ENCODE results near the gene ZNF614.
A peak's percentile ranks its signal among the peaks of the same experiment; 100 is the strongest.
"Not testable (repeated sequence)": the region's sequence is repeated elsewhere in the genome, so short reads cannot be mapped to it uniquely, and the experiment has no call there.

ZNF614 gene

DNA sequence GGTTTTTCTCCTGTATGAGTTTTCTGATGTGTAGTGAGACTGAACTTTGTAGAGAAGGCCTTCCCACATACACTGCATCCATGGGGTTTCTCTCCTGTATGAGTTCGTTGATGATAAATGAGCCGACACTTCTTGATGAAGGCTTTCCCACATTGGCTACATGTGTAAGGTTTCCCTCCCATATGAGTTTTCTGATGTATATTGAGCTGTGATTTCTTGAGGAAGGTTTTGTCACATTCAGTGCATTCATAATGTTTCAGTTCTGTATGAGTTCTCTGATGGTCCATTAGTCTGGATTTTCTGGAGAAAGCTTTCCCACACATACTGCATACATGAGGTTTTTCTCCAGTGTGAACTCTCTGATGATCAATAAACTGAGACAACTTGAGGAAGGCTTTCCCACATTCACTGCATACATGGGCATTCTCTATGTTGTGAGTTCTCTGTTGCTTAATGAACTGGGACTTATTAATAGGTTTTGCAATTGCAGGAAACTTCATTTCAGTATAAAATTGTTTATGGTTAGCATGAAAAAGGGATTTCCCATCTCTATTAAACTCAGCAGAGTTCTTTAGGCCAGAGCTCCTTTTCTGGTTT lies 34.0 kb downstream of the ZNF614 start:
- Mint-ChIP-seq H3K4me3 (no peak overlapping the region), H3K4me1 (no peaks in the 10 kb centered on the region), H3K27me3 (ENCODE audit: low read depth, poor library complexity) (no peaks in the 10 kb centered on the region), H3K36me3 (ENCODE audit: low read depth) (peaks cover 93% of the 10 kb centered on the region), H3K9me3 (peaks cover 99% of the 10 kb centered on the region), H3K27ac (no peak overlapping the region)
- TF ChIP-seq CTCF (IDR thresholded peaks at IDR 0.05): no peak
- DNase-seq: no peak

DNA sequence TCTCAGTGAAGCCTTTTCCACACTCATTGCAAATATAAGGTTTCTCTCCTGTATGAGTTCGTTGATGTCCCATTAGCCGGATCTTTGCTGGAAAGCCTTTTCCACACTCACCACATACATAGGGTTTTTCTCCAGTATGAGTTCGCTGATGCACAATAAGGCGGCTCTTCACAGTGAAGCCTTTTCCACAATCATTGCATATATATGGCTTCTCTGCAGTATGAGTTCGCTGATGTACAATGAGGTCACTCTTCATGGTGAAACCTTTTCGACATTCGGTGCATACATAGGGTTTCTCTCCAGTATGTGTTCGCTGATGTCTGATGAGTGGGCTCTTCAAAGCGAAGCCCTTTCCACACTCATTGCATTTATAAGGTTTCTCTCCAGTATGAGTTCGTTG lies 34.8 kb downstream of the ZNF614 start:
- H3K4me1 Mint-ChIP-seq: no peaks in the 10 kb centered on the region
- no peak for TF ChIP-seq CTCF (IDR thresholded peaks at IDR 0.05)
- no peak overlapping the region for H3K27ac Mint-ChIP-seq
- peaks cover 93% of the 10 kb centered on the region for H3K36me3 Mint-ChIP-seq (ENCODE audit: low read depth)
- no peak overlapping the region for H3K4me3 Mint-ChIP-seq
- DNase-seq: no peak
- peaks cover 99% of the 10 kb centered on the region for H3K9me3 Mint-ChIP-seq
- no peaks in the 10 kb centered on the region for H3K27me3 Mint-ChIP-seq (ENCODE audit: low read depth, poor library complexity)

GRCh38 chr19:51986309-51987291 lies 41.6 kb downstream of the ZNF614 start, which contains the start of gene ZNF350:
TSS of gene ZNF350 (minus strand) at chr19:51986840. CDS start at chr19:51974360, 12,480 bp downstream.
- no peak for TF ChIP-seq CTCF (IDR thresholded peaks at IDR 0.05)
- H3K4me1 Mint-ChIP-seq: peaks cover 10% of the 10 kb centered on the region
- peaks cover 94% of the 10 kb centered on the region for H3K9me3 Mint-ChIP-seq
- H3K36me3 Mint-ChIP-seq (ENCODE audit: low read depth): peaks cover 78% of the 10 kb centered on the region
- H3K4me3 Mint-ChIP-seq: peak within 1 kb of the TSS; percentile 96
- H3K27ac Mint-ChIP-seq: peak within 1 kb of the TSS; percentile 94
- DNase-seq: peak; percentile 72
- H3K27me3 Mint-ChIP-seq (ENCODE audit: low read depth, poor library complexity): peaks cover 3% of the 10 kb centered on the region

DNA sequence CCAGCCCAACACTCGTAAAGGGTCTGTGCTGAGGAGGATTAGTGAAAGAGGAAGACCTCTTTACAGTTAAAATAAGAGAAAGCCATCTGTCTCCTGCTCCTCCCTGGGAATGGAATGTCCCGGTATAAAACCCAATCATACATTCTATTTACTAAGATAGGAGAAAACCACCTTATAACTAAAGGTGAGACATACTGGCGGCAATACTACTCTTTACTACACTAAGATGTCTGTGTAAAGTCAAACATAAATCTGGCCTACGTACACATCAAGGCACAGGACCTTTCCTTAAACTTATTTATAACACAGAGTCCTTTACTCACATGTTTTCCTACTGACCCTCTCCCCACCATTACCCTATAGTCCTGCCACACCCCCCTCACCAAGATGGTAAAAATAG lies 44.8 kb downstream of the ZNF614 start:
- Mint-ChIP-seq H3K4me1 (peaks cover 10% of the 10 kb centered on the region), H3K36me3 (ENCODE audit: low read depth) (peaks cover 86% of the 10 kb centered on the region), H3K27ac (no peak overlapping the region), H3K27me3 (ENCODE audit: low read depth, poor library complexity) (peaks cover 3% of the 10 kb centered on the region), H3K9me3 (peaks cover 95% of the 10 kb centered on the region), H3K4me3 (no peak overlapping the region)
- DNase-seq: no peak
- no peak for TF ChIP-seq CTCF (IDR thresholded peaks at IDR 0.05)

DNA sequence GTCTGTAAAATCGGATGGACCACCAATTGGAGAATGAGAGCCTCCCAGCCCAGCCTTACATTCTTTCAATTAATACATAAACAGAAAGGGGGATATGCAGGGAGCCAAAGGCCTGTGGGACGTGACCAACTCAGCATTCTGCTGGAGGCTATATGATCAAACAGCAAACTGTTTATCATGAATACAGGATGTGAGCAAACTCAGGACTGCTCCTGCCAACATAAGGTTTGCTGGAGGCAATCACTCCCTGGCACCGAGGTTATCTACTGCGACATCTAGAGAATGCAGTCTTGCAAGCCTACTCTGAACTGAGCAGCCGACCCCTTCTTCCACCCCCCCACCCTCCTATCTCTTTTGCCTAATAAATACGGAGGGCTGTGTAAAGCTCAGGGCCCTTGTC lies 47.3 kb downstream of the ZNF614 start:
- H3K27ac Mint-ChIP-seq, H3K4me3 Mint-ChIP-seq: not testable (repeated sequence)

DNA sequence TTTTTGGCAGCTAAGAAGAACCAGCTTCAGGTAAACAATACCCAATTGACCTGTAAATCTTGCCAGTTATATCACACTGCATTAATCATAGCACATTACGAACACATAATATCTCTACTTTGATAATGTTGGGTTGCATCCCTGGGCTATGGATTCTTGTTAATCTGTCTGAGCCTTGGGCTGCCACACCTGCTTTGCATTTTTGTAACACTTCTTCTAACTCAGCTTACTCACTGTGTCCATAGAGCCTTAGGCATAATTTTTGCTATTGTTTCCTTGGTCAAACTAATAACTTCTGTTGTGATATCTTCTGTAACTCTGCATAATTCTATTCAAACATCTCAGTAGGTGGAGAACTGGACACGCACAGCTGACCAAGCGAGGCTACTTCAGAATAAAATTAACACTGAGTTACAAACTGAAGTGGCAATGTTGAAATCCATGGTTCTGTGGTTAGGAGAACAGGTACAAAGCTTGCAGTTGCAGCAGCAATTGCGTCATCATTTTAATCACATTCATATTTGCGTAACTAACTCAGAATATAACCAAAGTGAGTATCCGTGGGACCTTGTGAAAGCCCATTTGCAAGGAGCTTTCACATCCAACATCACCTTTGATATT lies 48.0 kb downstream of the ZNF614 start:
- H3K4me3 Mint-ChIP-seq: no peak overlapping the region
- TF ChIP-seq CTCF (IDR thresholded peaks at IDR 0.05): no peak
- no peak for DNase-seq

More for the DNA sequence above, 47.3 kb downstream of the ZNF614 start:
- peaks cover 96% of the 10 kb centered on the region for H3K9me3 Mint-ChIP-seq
- peaks cover 89% of the 10 kb centered on the region for H3K36me3 Mint-ChIP-seq (ENCODE audit: low read depth)
- H3K27me3 Mint-ChIP-seq (ENCODE audit: low read depth, poor library complexity); DNase-seq; H3K4me1 Mint-ChIP-seq: not testable (repeated sequence)

More for the DNA sequence above, 48.0 kb downstream of the ZNF614 start:
- Mint-ChIP-seq H3K36me3 (ENCODE audit: low read depth) (peaks cover 94% of the 10 kb centered on the region), H3K4me1 (no peaks in the 10 kb centered on the region), H3K9me3 (peaks cover 97% of the 10 kb centered on the region), H3K27me3 (ENCODE audit: low read depth, poor library complexity) (no peaks in the 10 kb centered on the region), H3K27ac (no peak overlapping the region)
